IPS DF 6.9 (cell line): ENCODE results near the gene KIRREL3.

Experiments
- DNase-seq: peaks from one replicate; pipeline ENCODE4 v3.0.0-alpha.2; 2013; ENCODE audit warnings: low read depth, low spot score
- H3K27ac ChIP-seq: one replicate; pipeline ENCODE4 v1.5.1; 2013; ENCODE audit warnings: low read length, control low read depth
- H3K27me3 ChIP-seq: 2 replicates; pipeline ENCODE4 v1.6.1; 2013; ENCODE audit warnings: mild to moderate bottlenecking, low read length; ENCODE audit not compliant: control insufficient read depth, insufficient read depth
- H3K36me3 ChIP-seq: 2 replicates; pipeline ENCODE4 v1.6.1; 2013; ENCODE audit warnings: low read length; ENCODE audit not compliant: control insufficient read depth, insufficient read depth
- H3K4me1 ChIP-seq: 2 replicates; pipeline ENCODE4 v1.6.1; 2013; ENCODE audit warnings: low read length; ENCODE audit not compliant: control insufficient read depth, insufficient read depth
- H3K4me3 ChIP-seq: 2 replicates; pipeline ENCODE4 v1.5.1; 2013; ENCODE audit warnings: mild to moderate bottlenecking, low read length
- H3K9me3 ChIP-seq: 2 replicates; pipeline ENCODE4 v1.6.1; 2013; ENCODE audit warnings: low read length, inconsistent platforms; ENCODE audit not compliant: control insufficient read depth, insufficient read depth
- WGBS: extraction: QIAGEN DNeasy Blood & Tissue Kit; methylation state at CpG from one replicate; pipeline ENCODE4 v1.1.7; 2013; ENCODE audit warnings: mixed read lengths, missing lambda C conversion rate; ENCODE audit not compliant: insufficient read length, insufficient coverage; 5-methylcytosine and 5-hydroxymethylcytosine counted together

Gene KIRREL3

DNA sequence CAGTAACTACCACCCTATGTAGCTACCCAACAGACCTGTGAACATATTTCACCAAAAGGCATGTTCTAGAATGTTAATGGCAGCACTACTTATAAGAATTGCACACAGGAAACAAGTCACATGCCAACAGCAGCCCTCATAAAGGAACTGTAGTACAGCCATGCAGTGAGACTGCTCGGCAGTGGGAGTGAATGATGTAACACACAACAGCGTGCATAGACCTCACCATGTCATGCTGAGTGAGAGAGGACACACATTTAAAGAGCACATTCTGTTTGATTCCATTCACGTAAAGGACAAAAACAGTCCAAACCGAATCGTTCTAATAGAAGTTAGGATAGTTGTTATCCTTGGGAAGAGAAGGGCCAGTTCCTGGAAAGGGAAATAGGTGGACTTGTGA is 27.2 kb upstream of the KIRREL3 start:
- Histone ChIP-seq H3K4me1 (0 out of 2 replicates have a peak, but pooled peaks cover 1% of the 10 kb centered on the region), H3K36me3 (no peaks in the 10 kb centered on the region), H3K4me3 (no peak overlapping the region), H3K27ac (no peak overlapping the region), H3K9me3 (no peaks in the 10 kb centered on the region), H3K27me3 (no peaks in the 10 kb centered on the region)
- no CpG with 5 or more reads among the region's 5 CpGs for WGBS
- no peak for DNase-seq

DNA sequence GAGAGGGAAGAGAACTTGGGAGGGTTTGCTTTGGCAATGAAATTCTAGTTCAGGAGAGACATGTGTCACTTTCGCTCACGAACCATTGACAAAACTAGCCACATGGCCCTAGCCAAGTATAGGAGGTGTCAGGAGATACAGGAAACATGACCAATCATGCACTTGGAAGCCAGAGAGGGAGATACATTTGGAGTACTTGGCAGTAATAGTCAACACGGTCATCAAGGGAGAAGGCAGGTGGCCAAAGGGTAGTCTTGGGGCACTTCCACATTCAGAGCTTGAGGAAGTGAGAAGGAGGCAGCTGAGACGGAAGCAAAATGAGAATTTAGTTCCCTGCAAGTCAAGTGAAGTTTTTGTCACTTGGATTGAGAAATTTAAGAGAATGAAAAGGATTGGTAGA is 26.4 kb upstream of the KIRREL3 start:
- no CpG with 5 or more reads among the region's 4 CpGs for WGBS
- no peak overlapping the region for H3K4me3 ChIP-seq
- DNase-seq, result no peak
- H3K27me3 ChIP-seq, result no peaks in the 10 kb centered on the region
- H3K9me3 ChIP-seq, result no peaks in the 10 kb centered on the region
- H3K27ac ChIP-seq, result no peak overlapping the region
- H3K36me3 ChIP-seq, result no peaks in the 10 kb centered on the region
- H3K4me1 ChIP-seq, result 0 out of 2 replicates have a peak, but pooled peaks cover 1% of the 10 kb centered on the region

DNA sequence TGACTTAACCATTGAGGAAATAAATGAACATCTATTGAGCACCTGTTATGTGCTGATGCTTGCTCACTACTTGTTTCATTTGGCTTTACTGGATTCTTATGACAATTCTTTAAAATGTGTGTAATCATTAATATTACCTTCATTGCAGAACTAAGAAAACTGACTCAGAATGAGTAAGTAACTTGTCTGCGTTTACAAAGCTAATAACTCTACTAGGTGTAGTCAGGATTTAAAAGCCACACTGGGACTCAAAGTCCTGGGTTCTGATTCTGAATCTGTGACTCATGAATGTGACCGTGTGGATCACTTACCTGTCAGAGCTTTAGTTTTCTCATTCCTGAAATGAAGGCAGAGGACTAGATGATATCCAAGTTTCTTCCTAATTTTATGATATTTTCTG is 23.4 kb upstream of the KIRREL3 start:
- Histone ChIP-seq H3K27me3 (no peaks in the 10 kb centered on the region), H3K4me1 (0 out of 2 replicates have a peak, but pooled peaks cover 1% of the 10 kb centered on the region), H3K9me3 (no peaks in the 10 kb centered on the region), H3K4me3 (no peak overlapping the region), H3K36me3 (no peaks in the 10 kb centered on the region), H3K27ac (no peak overlapping the region)
- WGBS, result no CpG with 5 or more reads among the region's 2 CpGs
- DNase-seq, result no peak

DNA sequence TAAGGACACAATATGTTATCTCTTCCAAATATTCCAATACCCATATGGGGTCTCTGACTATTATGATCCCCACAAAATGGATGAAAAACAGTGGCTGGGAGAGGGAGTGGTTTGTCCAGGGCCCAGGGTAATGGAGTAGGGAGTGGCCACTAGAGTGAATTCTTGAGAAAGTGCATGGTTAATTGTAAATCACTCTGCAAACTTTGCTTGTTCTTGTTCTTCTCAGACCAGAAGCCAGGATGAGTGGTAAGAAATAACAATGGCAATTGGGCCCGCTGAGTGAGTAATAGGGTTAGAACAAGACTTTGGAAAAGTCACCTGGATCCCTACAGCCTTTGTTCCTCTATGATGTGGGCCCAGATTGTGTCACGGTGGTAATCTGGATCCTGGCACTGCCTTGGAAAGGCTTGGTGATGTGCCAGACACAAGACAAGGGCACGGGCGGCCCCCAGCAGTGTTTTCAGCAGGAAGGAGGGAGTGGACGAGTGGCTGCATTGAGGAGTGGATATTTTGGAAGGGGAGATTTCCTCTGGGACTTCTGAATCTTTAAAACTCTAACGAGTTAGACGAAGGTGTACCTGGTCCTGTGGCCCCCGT is 18.2 kb upstream of the KIRREL3 start:
- DNase-seq, result no peak
- no CpG with 5 or more reads among the region's 8 CpGs for WGBS
- no peaks in the 10 kb centered on the region for H3K4me1 ChIP-seq

GRCh38 chr11:127017482-127017881 is 16.9 kb upstream of the KIRREL3 start:
- H3K27ac ChIP-seq, result no peak overlapping the region
- DNase-seq, result no peak
- no CpG with 5 or more reads among the region's 7 CpGs for WGBS

More for the DNA sequence above, 18.2 kb upstream of the KIRREL3 start:
- Histone ChIP-seq H3K36me3 (no peaks in the 10 kb centered on the region), H3K27me3 (no peaks in the 10 kb centered on the region), H3K9me3 (no peaks in the 10 kb centered on the region), H3K4me3 (no peak overlapping the region), H3K27ac (no peak overlapping the region)

DNA sequence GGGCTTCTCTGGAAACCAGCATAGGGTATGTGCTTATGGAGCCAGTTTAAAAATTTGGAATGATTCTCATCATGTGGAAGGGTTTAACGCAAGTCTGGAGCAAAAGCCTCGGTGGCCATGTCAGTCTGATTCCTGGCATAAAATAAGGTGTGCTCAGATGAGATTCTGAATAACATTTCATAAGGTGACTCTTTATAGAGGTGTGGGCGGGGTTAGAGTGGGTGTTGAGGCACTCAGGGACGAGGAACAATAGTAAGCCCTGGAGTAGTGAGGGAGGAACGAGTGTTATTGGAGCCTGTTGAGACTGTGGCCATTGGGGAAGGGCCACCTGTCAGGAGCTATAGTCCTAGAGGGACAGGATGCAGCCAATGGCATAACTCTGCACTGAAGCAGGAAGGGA is 13.0 kb upstream of the KIRREL3 start:
- Histone ChIP-seq H3K4me1 (no peaks in the 10 kb centered on the region), H3K36me3 (no peaks in the 10 kb centered on the region), H3K27me3 (no peaks in the 10 kb centered on the region), H3K9me3 (no peaks in the 10 kb centered on the region), H3K4me3 (no peak overlapping the region), H3K27ac (no peak overlapping the region)
- whole genome bisulfite sequencing, result no CpG with 5 or more reads among the region's 5 CpGs
- no peak for DNase-seq

More at GRCh38 chr11:127017482-127017881, 16.9 kb upstream of the KIRREL3 start:
- Histone ChIP-seq H3K9me3 (no peaks in the 10 kb centered on the region), H3K4me1 (no peaks in the 10 kb centered on the region), H3K4me3 (no peak overlapping the region), H3K36me3 (no peaks in the 10 kb centered on the region), H3K27me3 (no peaks in the 10 kb centered on the region)

GRCh38 chr11:127006311-127006710 is 5.7 kb upstream of the KIRREL3 start:
- H3K27me3 ChIP-seq, result peaks cover 9% of the 10 kb centered on the region
- no CpG with 5 or more reads among the region's 2 CpGs for WGBS
- no peak overlapping the region for H3K4me3 ChIP-seq
- H3K4me1 ChIP-seq, result peaks cover 2% of the 10 kb centered on the region
- no peak for DNase-seq
- H3K27ac ChIP-seq, result no peak overlapping the region
- H3K36me3 ChIP-seq, result no peaks in the 10 kb centered on the region
- no peaks in the 10 kb centered on the region for H3K9me3 ChIP-seq

DNA sequence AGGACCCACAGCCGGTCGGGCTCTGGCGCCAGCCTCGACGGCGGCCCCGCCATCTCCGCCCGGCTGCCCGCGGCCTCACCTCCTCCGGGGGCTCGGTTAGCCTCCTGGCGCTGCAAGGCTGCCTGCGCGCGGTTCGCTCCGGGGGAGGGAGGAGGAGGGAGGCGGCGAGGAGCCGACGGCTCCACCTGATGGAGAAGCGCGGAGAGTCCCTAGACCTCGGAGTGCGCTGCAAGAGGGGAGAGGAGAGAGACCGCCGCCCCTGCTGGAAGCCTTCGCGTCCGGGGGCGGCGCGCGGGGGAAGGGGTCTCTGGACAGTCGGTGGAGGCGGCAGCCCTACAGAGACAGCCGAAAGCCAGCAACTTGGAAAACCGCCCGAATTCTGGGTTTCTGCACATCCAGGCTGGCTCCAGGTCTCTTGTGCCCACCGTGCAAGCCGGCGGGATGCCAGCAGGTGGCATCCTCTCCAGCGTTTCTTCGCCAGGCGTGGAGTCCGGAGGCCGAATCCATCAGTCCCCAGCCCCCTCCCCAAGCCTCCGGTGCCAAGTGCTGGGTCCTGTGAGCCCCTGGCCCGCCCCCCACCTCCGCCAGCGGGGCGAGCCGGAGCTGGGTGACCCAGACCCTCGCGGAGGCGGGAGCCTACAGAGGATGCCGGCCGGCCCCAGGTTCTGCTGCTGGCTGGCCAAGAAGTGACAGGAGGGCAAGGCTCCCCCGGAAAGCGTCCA is 2.9 kb upstream of the KIRREL3 start:
- peaks cover 34% of the 10 kb centered on the region for H3K27me3 ChIP-seq
- no peaks in the 10 kb centered on the region for H3K36me3 ChIP-seq
- WGBS, result no CpG with 5 or more reads among the region's 62 CpGs
- H3K4me3 ChIP-seq, result peak overlapping the region; percentile 66; the same call in 1 of the 2 replicates
- DNase-seq, result peak; percentile 41
- H3K27ac ChIP-seq, result no peak overlapping the region
- H3K4me1 ChIP-seq, result peaks cover 2% of the 10 kb centered on the region
- no peaks in the 10 kb centered on the region for H3K9me3 ChIP-seq

- peaks cover 34% of the 10 kb centered on the region for H3K27me3 ChIP-seq
- no peaks in the 10 kb centered on the region for H3K36me3 ChIP-seq
- H3K4me3 ChIP-seq, result peak overlapping the region; percentile 66; the same call in 1 of the 2 replicates
- peaks cover 2% of the 10 kb centered on the region for H3K4me1 ChIP-seq
- no peak overlapping the region for H3K27ac ChIP-seq
- WGBS, result no CpG with 5 or more reads among the region's 16 CpGs
- no peak for DNase-seq
- no peaks in the 10 kb centered on the region for H3K9me3 ChIP-seq
These were observed 2.2 kb upstream of the KIRREL3 start for GRCh38 chr11:127002669-127003259.

- no peak overlapping the region for H3K27ac ChIP-seq
- H3K4me3 ChIP-seq, result no peak overlapping the region; the same call in 1 of the 2 replicates
- H3K27me3 ChIP-seq, result peaks cover 34% of the 10 kb centered on the region
- no peaks in the 10 kb centered on the region for H3K9me3 ChIP-seq
- DNase-seq, result no peak
- no CpG with 5 or more reads among the region's 6 CpGs for WGBS
- H3K36me3 ChIP-seq, result no peaks in the 10 kb centered on the region
- H3K4me1 ChIP-seq, result peaks cover 2% of the 10 kb centered on the region
These were observed 411 bp upstream of the KIRREL3 start for GRCh38 chr11:127000981-127001380.
